Measurements from ENCODE around the gene GALR2.
A peak's percentile ranks its signal among the peaks of the same experiment; 100 is the strongest.

Gene GALR2

GRCh38 chr17:76092526-76093413, 18.2 kb downstream of the GALR2 start:
- no peak for DNase-seq (ENCODE audit: low read depth, low spot score)

- DNase-seq (ENCODE audit: low read depth, low spot score) = no peak
Measured at GRCh38 chr17:76094046-76094445, 19.5 kb downstream of the GALR2 start.

GRCh38 chr17:76095943-76096342, 21.4 kb downstream of the GALR2 start:
- no peak for DNase-seq (ENCODE audit: low read depth, low spot score)

- no peak for DNase-seq (ENCODE audit: low read depth, low spot score)
Measured at GRCh38 chr17:76097716-76098295, 23.2 kb downstream of the GALR2 start.

- no peak for DNase-seq (ENCODE audit: low read depth, low spot score)
Measured at GRCh38 chr17:76102944-76103273, 28.3 kb downstream of the GALR2 start.

- peak; percentile 85 for DNase-seq (ENCODE audit: low read depth, low spot score)
Measured at GRCh38 chr17:76103274-76104139, 28.9 kb downstream of the GALR2 start, which contains the start of gene EXOC7. EXOC7 (minus strand) TSS chr17:76103787; CDS start chr17:76103692, 95 bp downstream.

- no peak for DNase-seq (ENCODE audit: low read depth, low spot score)
Measured at GRCh38 chr17:76104140-76104895, 29.7 kb downstream of the GALR2 start.

GRCh38 chr17:76104896-76105231, 30.3 kb downstream of the GALR2 start:
- no peak for DNase-seq (ENCODE audit: low read depth, low spot score)

GRCh38 chr17:76106703-76107102, 32.1 kb downstream of the GALR2 start:
- DNase-seq (ENCODE audit: low read depth, low spot score) = no peak

- no peak for DNase-seq (ENCODE audit: low read depth, low spot score)
Measured at GRCh38 chr17:76107509-76107908, 32.9 kb downstream of the GALR2 start.

- DNase-seq (ENCODE audit: low read depth, low spot score) = no peak
Measured at GRCh38 chr17:76111956-76112355, 37.4 kb downstream of the GALR2 start.

- no peak for DNase-seq (ENCODE audit: low read depth, low spot score)
Measured at GRCh38 chr17:76115138-76115754, 40.7 kb downstream of the GALR2 start.

- DNase-seq (ENCODE audit: low read depth, low spot score) = no peak
Measured at GRCh38 chr17:76119409-76120371, 45.1 kb downstream of the GALR2 start.

- DNase-seq (ENCODE audit: low read depth, low spot score) = no peak
Measured at GRCh38 chr17:76120658-76121008, 46.1 kb downstream of the GALR2 start.

GRCh38 chr17:76121932-76122430, 47.4 kb downstream of the GALR2 start:
- DNase-seq (ENCODE audit: low read depth, low spot score) = no peak

GRCh38 chr17:76122431-76123190, 48.0 kb downstream of the GALR2 start:
- DNase-seq (ENCODE audit: low read depth, low spot score) = no peak

- no peak for DNase-seq (ENCODE audit: low read depth, low spot score)
Measured at GRCh38 chr17:76123191-76123499, 48.6 kb downstream of the GALR2 start.

GRCh38 chr17:76123749-76124581, 49.4 kb downstream of the GALR2 start:
- DNase-seq (ENCODE audit: low read depth, low spot score) = no peak
